Endothelial cell (in vitro differentiated cells): ENCODE results near the gene CCN6. TPM values are rescaled to one million over a fixed set of nuclear protein-coding genes. Genes with fewer than 3 reads are reported as not detected.
"Not testable (repeated sequence)": the region's sequence is repeated elsewhere in the genome, so short reads cannot be mapped to it uniquely, and the experiment has no call there.

ENCODE experiments used
- DNase-seq: peaks from one replicate; pipeline ENCODE4 v3.0.0; 2021; ENCODE audit warnings: low spot score
- H3K27ac Mint-ChIP-seq: one replicate; pipeline ENCODE4 v1.8.0; 2021; ENCODE audit warnings: mixed read lengths, inconsistent platforms; ENCODE audit not compliant: unreplicated experiment
- H3K27me3 Mint-ChIP-seq: one replicate; pipeline ENCODE4 v1.8.0; 2021; ENCODE audit warnings: mild to moderate bottlenecking, moderate library complexity, mixed read lengths, inconsistent platforms; ENCODE audit not compliant: unreplicated experiment
- H3K36me3 Mint-ChIP-seq: one replicate; pipeline ENCODE4 v1.8.0; 2021; ENCODE audit warnings: mild to moderate bottlenecking, low read depth, mixed read lengths, inconsistent platforms; ENCODE audit not compliant: unreplicated experiment
- H3K4me1 Mint-ChIP-seq: one replicate; pipeline ENCODE4 v1.8.0; 2021; ENCODE audit warnings: mild to moderate bottlenecking, mixed read lengths, inconsistent platforms; ENCODE audit not compliant: unreplicated experiment
- H3K4me3 Mint-ChIP-seq: one replicate; pipeline ENCODE4 v1.8.0; 2021; ENCODE audit warnings: mild to moderate bottlenecking, mixed read lengths, inconsistent platforms; ENCODE audit not compliant: unreplicated experiment
- H3K9me3 Mint-ChIP-seq: one replicate; pipeline ENCODE4 v1.8.0; 2021; ENCODE audit warnings: mixed read lengths, inconsistent platforms; ENCODE audit not compliant: unreplicated experiment
- total RNA-seq: library from RNA; stranded (reverse); fragmentation: NEBNext Ultra II Directional; extraction: Animal tissue kit (Norgen Biotek cat#: 25700); gene quantifications from one replicate; pipeline ENCODE4 v1.2.1, GENCODE V29; 2021; ENCODE audit not compliant: unreplicated experiment
- TF ChIP-seq, protein P1 (sequence below): fragments of 200-600 bp; sonication (generic); IDR thresholded peaks from one replicate; pipeline ENCODE4 v1.5.0; 2021; ENCODE audit warnings: antibody characterized with exemption; ENCODE audit not compliant: unreplicated experiment

CCN6 gene
- total RNA-seq, 1 donor from 2014 or later: not detected

DNA sequence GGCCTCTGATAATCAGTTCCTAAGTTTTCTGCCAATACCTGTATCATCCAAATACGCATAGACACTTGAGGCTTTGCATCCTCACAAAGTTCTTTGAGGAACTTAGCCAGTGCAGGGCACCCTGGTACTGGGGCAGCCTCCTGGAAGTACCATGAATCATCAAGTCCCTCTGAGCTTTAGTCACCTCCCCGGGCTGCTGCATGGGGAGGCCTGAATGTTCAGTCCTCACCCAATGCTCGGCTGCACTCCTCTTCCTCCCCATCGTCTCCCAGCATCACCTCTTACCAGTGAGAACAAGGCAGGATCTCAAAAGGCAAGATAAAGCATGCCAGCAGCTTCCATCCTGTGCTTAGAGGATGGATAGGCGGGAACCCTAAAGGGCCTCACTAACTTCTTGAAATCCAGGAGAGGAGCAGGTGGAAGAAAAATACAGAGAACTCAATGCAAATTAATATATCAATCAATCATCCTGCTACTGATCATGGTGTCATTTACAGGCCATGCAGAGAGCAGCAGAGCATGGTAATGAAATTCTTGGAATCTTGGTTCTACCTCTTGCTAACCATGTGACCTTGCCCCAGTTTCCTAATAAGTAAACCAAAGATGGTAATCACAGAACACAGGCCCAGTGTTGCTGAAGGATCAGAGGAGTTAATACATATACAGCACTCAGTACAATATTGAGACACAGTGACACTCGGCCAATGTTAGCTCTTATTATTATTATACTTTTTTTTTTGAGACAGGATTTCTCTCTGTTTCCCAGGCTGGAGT, 4.7 kb upstream of the CCN6 start:
- H3K4me1 Mint-ChIP-seq: no peaks in the 10 kb centered on the region
- H3K9me3 Mint-ChIP-seq: no peaks in the 10 kb centered on the region
- peaks cover 5% of the 10 kb centered on the region for H3K27me3 Mint-ChIP-seq
- H3K36me3 Mint-ChIP-seq: no peaks in the 10 kb centered on the region
- no peak overlapping the region for H3K4me3 Mint-ChIP-seq
- H3K27ac Mint-ChIP-seq: no peak overlapping the region
- TF ChIP-seq, protein P1, sequence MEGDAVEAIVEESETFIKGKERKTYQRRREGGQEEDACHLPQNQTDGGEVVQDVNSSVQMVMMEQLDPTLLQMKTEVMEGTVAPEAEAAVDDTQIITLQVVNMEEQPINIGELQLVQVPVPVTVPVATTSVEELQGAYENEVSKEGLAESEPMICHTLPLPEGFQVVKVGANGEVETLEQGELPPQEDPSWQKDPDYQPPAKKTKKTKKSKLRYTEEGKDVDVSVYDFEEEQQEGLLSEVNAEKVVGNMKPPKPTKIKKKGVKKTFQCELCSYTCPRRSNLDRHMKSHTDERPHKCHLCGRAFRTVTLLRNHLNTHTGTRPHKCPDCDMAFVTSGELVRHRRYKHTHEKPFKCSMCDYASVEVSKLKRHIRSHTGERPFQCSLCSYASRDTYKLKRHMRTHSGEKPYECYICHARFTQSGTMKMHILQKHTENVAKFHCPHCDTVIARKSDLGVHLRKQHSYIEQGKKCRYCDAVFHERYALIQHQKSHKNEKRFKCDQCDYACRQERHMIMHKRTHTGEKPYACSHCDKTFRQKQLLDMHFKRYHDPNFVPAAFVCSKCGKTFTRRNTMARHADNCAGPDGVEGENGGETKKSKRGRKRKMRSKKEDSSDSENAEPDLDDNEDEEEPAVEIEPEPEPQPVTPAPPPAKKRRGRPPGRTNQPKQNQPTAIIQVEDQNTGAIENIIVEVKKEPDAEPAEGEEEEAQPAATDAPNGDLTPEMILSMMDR: no peak
- no peak for DNase-seq

DNA sequence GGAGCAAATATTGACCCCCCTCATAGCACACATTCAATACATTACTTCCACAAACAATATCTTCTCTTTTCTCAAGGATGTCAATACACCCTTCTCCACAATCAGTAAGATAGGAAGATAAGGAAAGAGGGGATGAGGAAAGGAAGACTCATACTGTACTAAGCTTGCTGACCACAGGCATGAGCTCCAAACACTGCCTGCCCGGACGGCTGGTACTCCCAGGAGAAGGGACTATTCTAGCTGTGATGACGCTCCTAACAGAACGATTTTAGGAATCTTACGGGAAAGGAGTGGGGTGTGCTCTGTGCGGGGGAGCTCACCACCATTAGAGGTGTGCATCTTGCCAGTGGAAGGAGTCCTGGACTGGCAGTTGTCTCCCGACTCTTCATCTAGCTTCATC, 3.9 kb upstream of the CCN6 start:
- H3K4me3 Mint-ChIP-seq: no peak overlapping the region
- H3K27me3 Mint-ChIP-seq: peaks cover 5% of the 10 kb centered on the region
- DNase-seq: no peak
- TF ChIP-seq, protein P1: no peak
- no peaks in the 10 kb centered on the region for H3K36me3 Mint-ChIP-seq
- no peaks in the 10 kb centered on the region for H3K4me1 Mint-ChIP-seq
- H3K9me3 Mint-ChIP-seq: no peaks in the 10 kb centered on the region
- H3K27ac Mint-ChIP-seq: no peak overlapping the region

DNA sequence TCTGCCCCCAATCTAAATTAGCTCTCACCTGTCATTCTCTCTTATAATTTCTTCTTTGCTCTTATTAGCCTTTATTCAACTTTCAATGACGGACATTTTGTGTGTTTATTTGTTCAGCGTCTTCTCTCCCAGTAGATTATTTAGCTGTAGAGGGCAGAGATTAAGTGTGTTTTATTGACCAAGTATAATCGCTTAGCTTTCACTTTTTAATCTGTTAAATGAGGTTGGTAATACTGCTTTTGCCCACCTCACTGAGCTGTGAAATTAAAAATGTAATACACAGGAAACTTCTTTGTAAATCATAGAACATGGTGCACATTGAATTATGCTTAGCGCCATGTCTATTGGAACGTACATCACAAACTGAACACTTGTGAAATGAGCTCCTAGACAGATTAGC, 3.5 kb upstream of the CCN6 start:
- TF ChIP-seq, protein P1: no peak
- Mint-ChIP-seq H3K9me3 (no peaks in the 10 kb centered on the region), H3K4me3 (no peak overlapping the region), H3K36me3 (no peaks in the 10 kb centered on the region), H3K27ac (no peak overlapping the region), H3K4me1 (no peaks in the 10 kb centered on the region), H3K27me3 (peaks cover 5% of the 10 kb centered on the region)
- no peak for DNase-seq

DNA sequence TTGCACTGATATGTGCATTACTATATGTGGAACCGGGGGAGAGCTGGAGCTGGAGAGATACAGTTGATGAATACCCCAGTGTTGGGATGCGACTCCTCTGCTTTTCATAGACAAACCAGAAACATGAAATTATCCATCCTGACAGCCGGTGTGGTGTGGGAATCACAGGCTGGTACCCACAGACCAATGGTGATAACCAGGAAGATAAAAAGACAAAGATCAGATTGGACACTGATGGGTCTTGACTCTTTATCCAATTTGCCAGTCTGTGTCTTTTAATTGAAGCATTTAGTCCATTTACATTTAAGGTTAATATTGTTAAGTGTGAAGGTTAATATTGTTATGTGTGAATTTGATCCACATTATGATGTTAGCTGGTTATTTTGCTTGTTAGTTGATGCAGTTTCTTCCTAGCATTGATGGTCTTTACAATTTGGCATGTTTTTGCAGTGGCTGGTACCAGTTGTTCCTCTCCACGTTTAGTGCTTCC, 2.6 kb upstream of the CCN6 start:
- H3K36me3 Mint-ChIP-seq, H3K4me1 Mint-ChIP-seq, DNase-seq, H3K4me3 Mint-ChIP-seq, H3K27me3 Mint-ChIP-seq, H3K9me3 Mint-ChIP-seq, H3K27ac Mint-ChIP-seq: not testable (repeated sequence)

DNA sequence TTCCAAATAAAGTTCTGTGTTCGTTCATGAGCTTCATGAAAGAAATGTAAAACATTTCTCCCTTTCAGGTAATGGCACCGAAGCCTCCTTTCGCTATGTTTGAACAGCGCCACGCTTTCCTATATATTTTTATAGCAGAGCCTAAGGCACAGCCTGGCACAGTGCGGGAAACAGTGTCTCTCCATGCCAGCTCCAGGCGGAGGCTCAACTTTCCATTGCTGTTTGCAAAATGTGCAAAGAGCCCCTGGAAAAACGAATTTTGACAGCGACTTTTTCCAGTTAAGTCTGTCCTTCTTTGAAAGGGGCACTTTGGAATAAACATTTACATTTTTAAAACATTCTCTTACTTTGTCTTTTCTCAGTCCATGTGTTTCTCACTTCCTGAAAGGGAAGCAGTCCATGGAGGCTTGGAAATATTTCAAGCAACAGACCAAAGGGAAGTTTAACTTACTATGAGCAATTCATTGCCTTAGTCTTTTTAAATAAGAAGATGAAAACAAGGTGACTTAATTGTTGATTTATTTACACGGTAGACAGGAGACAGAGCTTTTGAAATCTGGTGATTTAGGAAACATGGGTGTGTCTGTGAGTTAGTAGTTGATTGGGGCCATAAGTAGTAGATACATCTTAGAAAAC, 769 bp downstream of the CCN6 start:
- H3K27ac Mint-ChIP-seq: no peak overlapping the region
- no peaks in the 10 kb centered on the region for H3K9me3 Mint-ChIP-seq
- H3K27me3 Mint-ChIP-seq: peaks cover 3% of the 10 kb centered on the region
- TF ChIP-seq, protein P1: no peak
- no peaks in the 10 kb centered on the region for H3K36me3 Mint-ChIP-seq
- H3K4me3 Mint-ChIP-seq: no peak overlapping the region
- DNase-seq: no peak
- H3K4me1 Mint-ChIP-seq: no peaks in the 10 kb centered on the region
